ENCODE measurements around the gene MTF1.

GRCh38 chr1:37836788-37837187, 22.6 kb downstream of the MTF1 start:
- TF ChIP-seq EZH2 (IDR thresholded peaks at IDR 0.05; ENCODE audit: insufficient read depth, poor library complexity, severe bottlenecking) (no peak), EZH2phosphoT487 (IDR thresholded peaks at IDR 0.05; ENCODE audit: insufficient read depth, low read depth) (no peak)

Data from GM23248 (cell line).